ENCODE measurements around the gene ITPR1. TPM values are rescaled to one million over a fixed set of nuclear protein-coding genes. Genes with fewer than 3 reads are reported as not detected.

The ITPR1 gene
- polyA plus RNA-seq, 2 of the 4 experiments (the other 2 are of a cell fraction), result 2.8 to 9.6 TPM

- no peak for DNase-seq (ENCODE audit: low read depth in 1 of 2, low spot score in 1 of 2)
- 94% methylated on average over 6 of the region's 6 CpGs for WGBS (ENCODE audit: missing lambda C conversion rate)
- CTCF ChIA-PET, result interaction anchor here (1.4 to 6.1 kb wide), 2 partner anchors 11 to 20 kb away, joined by 4 to 20 read pairs; no protein-coding TSS in a partner anchor
- Histone ChIP-seq H3K4me1 (peaks cover 31% of the 10 kb centered on the region), H3K4me3 (no peak overlapping the region), H3K27ac (peak overlapping the region in 1 of 2 experiments; percentile 0; a peak in 1 of 6 replicates), H3K9me3 (no peaks in the 10 kb centered on the region), H3K4me2 (no peak overlapping the region)
- TF ChIP-seq TP53 (CRISPR knock-in tag; IDR thresholded peaks at IDR 0.05) (no peak), PBX3 (IDR thresholded peaks at IDR 0.05) (no peak)
- FAIRE-seq, result no peak
- no peak for ATAC-seq
- POLR2A ChIA-PET, result no interaction called here
These were observed 238.5 kb downstream of the ITPR1 start for GRCh38 chr3:4731543-4732111.

GRCh38 chr3:4732925-4733324, 239.8 kb downstream of the ITPR1 start:
- no peak overlapping the region for H3K27ac ChIP-seq
- WGBS (ENCODE audit: missing lambda C conversion rate), result 86% methylated on average over 12 of the region's 12 CpGs
- ATAC-seq (no peak), FAIRE-seq (no peak), DNase-seq (ENCODE audit: low read depth in 1 of 2, low spot score in 1 of 2) (no peak)
- H3K4me1 ChIP-seq, result peaks cover 31% of the 10 kb centered on the region
- POLR2A ChIA-PET, result no interaction called here
- TF ChIP-seq NR3C1 (IDR thresholded peaks at IDR 0.05), result no peak
- TF ChIP-seq E2F6 (IDR thresholded peaks at IDR 0.05; ENCODE audit: borderline replicate concordance, low read depth), result no peak
- no peak for TF ChIP-seq RFX5 (IDR thresholded peaks at IDR 0.05)
- no peak for TF ChIP-seq KDM1A (IDR thresholded peaks at IDR 0.05; ENCODE audit: low read depth)
- no peak for TF ChIP-seq ZFP36 (IDR thresholded peaks at IDR 0.05; ENCODE audit: borderline replicate concordance, partially characterized antibody)
- no peak for TF ChIP-seq KDM5A (IDR thresholded peaks at IDR 0.05)
- TF ChIP-seq POLR2AphosphoS2 (conservative IDR thresholded peaks at IDR 0.05; ENCODE audit: low read length), result no peak
- TF ChIP-seq ESRRA (IDR thresholded peaks at IDR 0.05; ENCODE audit: borderline replicate concordance, low read length), result no peak
- no peak for TF ChIP-seq RARB (CRISPR knock-in tag; IDR thresholded peaks at IDR 0.05)
- TF ChIP-seq JUN (IDR thresholded peaks at IDR 0.05), result no peak
- TF ChIP-seq MAZ (IDR thresholded peaks at IDR 0.05; ENCODE audit: borderline replicate concordance, low read depth, low read length), result no peak
- TF ChIP-seq NFE2L2 (conservative IDR thresholded peaks at IDR 0.05; ENCODE audit: low read length), result no peak
- H3K4me3 ChIP-seq, result no peak overlapping the region
- no peak overlapping the region for H3K4me2 ChIP-seq
- CTCF ChIA-PET, result interaction anchor here (2.2 to 6.1 kb wide), 3 partner anchors 13 to 243 kb away, joined by 10 to 20 read pairs (median 11); no protein-coding TSS in a partner anchor
- no peaks in the 10 kb centered on the region for H3K9me3 ChIP-seq

GRCh38 chr3:4734454-4734853, 241.3 kb downstream of the ITPR1 start:
- ATAC-seq (no peak), FAIRE-seq (no peak), DNase-seq (ENCODE audit: low read depth in 1 of 2, low spot score in 1 of 2) (no peak)
- Histone ChIP-seq H3K4me1 (peaks cover 26% of the 10 kb centered on the region), H3K4me2 (peak overlapping the region; percentile 46), H3K9me3 (no peaks in the 10 kb centered on the region; the same call in 2 of the 3 replicates), H3K27ac (no peak overlapping the region; a peak in 1 of 6 replicates), H3K4me3 (no peak overlapping the region)
- CTCF ChIA-PET, result interaction anchor here (0.8 to 6.1 kb wide), 10 partner anchors 10 to 292 kb away, joined by 3 to 20 read pairs (median 4); partner anchors contain the start of gene BHLHE40
- POLR2A ChIA-PET, result no interaction called here
- WGBS (ENCODE audit: missing lambda C conversion rate), result 52% methylated on average over 2 of the region's 2 CpGs
- TF ChIP-seq BHLHE40 (IDR thresholded peaks at IDR 0.05; ENCODE audit: low read depth, low read length) (no peak), KDM1A (IDR thresholded peaks at IDR 0.05; ENCODE audit: low read depth) (no peak), RARB (CRISPR knock-in tag; IDR thresholded peaks at IDR 0.05) (no peak)

GRCh38 chr3:4735243-4735642, 242.1 kb downstream of the ITPR1 start:
- ATAC-seq (peak in 1 of 2 experiments; percentile 28; a peak in 1 of 6 replicates), DNase-seq (ENCODE audit: low read depth in 1 of 2, low spot score in 1 of 2) (no peak), FAIRE-seq (no peak)
- Histone ChIP-seq H3K9me3 (no peaks in the 10 kb centered on the region; the same call in 2 of the 3 replicates), H3K4me3 (no peak overlapping the region), H3K4me1 (peaks cover 22% of the 10 kb centered on the region), H3K27ac (0 out of 6 replicates have a peak overlapping the region, but pooled peaks of 1 of the 2 experiments have one; percentile 19), H3K4me2 (no peak overlapping the region)
- CTCF ChIA-PET, result interaction anchor here (1.2 to 6.1 kb wide), 5 partner anchors 9 to 291 kb away, joined by 4 to 20 read pairs (median 11); partner anchors contain the start of gene BHLHE40
- TF ChIP-seq NFE2L2 (conservative IDR thresholded peaks at IDR 0.05; ENCODE audit: low read length), result no peak
- no peak for TF ChIP-seq POLR2A (IDR thresholded peaks at IDR 0.05; ENCODE audit: low read length)
- TF ChIP-seq HOXA7 (CRISPR knock-in tag; IDR thresholded peaks at IDR 0.05), result no peak
- TF ChIP-seq HOXB5 (CRISPR knock-in tag; IDR thresholded peaks at IDR 0.05), result no peak
- no peak for TF ChIP-seq RFX5 (IDR thresholded peaks at IDR 0.05)
- TF ChIP-seq HEYL (CRISPR knock-in tag; IDR thresholded peaks at IDR 0.05), result no peak
- TF ChIP-seq FOXS1 (CRISPR knock-in tag; IDR thresholded peaks at IDR 0.05), result no peak
- TF ChIP-seq NPAS2 (CRISPR knock-in tag; IDR thresholded peaks at IDR 0.05; ENCODE audit: borderline replicate concordance), result no peak
- TF ChIP-seq JUN (IDR thresholded peaks at IDR 0.05), result no peak
- no peak for TF ChIP-seq HDAC2 (IDR thresholded peaks at IDR 0.05)
- no peak for TF ChIP-seq RNF2 (IDR thresholded peaks at IDR 0.05; ENCODE audit: borderline replicate concordance, low read depth)
- no peak for TF ChIP-seq ELK1 (IDR thresholded peaks at IDR 0.05; ENCODE audit: low read depth, low read length)
- no peak for TF ChIP-seq MAFK (IDR thresholded peaks at IDR 0.05; ENCODE audit: partially characterized antibody)
- POLR2A ChIA-PET, result interaction anchor here (1.1 kb wide), 1 partner anchor 244 kb away, joined by 3 read pairs; no protein-coding TSS in a partner anchor
- whole genome bisulfite sequencing (ENCODE audit: missing lambda C conversion rate), result 86% methylated on average over 4 of the region's 4 CpGs
